ENCODE results near the gene MRPL53.
"Not testable (repeated sequence)": the region's sequence is repeated elsewhere in the genome, so short reads cannot be mapped to it uniquely, and the experiment has no call there.

MRPL53 gene

DNA sequence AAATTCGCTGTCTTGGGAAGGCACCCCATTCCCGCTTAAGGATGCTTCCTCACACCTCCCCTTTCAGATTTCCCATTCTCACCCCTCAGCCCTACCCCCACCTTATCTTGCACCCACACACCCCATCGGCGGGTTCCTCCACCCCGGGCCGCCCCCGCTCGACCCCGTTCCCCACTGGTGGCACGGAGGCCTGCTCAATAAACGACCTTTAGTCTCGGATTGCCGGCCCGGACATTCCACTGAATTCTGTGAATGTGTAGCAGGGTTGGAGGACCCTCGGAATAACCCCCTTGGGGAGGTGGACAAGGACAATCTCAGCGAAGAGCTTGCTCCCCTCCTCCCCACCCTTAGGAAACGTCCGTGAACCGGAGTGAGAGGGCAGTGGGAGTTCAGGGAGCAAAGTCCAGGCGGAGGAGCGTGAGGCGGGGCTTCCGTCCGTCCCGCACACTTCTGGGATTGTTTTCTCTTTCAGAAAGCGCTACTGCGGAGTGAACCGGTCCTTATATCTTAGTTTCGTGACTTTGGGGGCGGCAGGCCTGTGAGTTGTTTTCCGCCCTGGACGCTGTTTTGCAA, 29.8 kb upstream of the MRPL53 start:
- DNase-seq (ENCODE audit: low spot score), result peak; percentile 60

DNA sequence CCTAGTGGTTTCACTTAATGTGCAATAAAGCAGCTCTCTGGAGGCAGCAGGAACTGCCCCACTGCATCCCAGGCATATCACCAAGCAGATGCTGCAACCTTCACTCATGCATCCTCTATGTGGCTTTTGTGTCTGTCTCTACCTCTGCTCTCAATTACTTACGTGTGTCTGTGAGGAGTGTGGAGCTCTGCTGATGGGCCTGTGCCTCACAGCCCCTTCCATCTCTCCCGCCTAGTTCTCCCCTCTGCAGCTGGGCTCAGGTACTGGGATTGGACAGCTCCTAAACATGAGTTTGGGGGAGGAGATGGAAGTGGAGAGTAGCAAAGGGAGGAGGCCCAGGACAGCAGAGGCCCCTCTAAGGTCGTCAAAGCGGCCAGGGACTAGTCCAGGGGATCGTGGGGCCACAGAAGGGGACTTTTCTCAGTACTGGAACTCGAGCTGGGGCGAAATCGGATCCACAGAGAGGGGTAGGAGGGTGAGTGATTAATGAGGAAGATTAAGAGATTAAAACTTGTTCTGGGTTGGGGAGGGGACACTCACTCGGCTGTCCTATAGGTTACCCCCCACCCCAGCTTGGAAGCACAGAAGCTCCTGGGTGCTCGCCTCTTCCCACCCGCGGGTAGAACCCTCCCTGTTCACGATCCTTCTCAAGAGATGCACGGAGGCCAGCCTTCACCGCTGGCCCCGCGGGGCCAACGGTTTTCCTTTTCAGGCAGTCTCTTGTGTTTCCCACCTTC, 29.0 kb upstream of the MRPL53 start:
- no peak for DNase-seq (ENCODE audit: low spot score)

DNA sequence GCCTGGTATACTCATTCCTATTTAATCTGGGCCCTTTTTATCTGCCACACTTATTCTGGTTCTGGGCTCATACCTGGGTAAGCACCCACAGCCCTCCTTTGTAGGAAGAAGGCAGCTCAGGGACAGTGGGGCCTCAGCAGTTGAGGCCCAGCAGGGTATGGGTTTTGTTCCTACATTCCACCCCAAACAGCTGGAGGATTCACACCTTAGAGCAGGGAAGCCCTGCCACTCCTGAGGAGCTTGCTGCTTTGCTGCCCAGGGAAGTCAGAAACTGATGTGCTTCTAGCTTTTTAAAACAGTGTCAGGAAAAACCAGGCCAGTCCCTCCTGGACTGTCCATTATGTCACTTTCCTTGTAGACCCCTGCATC, 28.1 kb upstream of the MRPL53 start:
- DNase-seq (ENCODE audit: low spot score), result no peak

DNA sequence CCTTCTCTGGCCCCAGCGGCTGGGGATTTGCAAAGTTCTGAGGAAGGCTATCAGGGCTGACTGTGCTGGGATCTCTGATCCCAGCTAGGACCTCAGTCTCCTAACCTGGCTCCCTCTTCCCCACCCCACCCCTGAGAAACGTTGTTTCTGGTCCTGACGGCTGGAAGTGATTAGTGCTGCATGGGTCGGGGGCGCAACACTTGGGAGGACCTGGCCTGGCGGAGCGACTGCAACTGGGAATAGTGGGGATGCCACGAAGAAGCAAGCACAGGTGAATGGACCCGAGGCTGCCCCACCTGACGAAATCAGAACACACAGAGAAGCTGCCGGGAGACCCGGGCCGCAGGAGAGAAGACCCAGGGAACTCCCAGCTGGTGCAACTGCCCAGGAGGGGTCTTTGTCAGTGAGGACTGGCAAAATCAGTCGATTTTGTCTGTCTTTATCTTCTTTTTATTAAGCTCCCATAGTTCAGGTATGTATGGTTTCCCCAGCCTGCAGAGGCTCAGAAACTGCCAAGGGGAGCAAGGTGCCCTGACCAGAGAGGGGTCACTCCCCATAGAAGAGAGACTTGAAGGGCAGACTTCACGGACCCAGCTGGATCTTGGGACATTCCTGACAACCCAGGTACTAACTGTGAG, 27.6 kb upstream of the MRPL53 start:
- DNase-seq (ENCODE audit: low spot score), result no peak

DNA sequence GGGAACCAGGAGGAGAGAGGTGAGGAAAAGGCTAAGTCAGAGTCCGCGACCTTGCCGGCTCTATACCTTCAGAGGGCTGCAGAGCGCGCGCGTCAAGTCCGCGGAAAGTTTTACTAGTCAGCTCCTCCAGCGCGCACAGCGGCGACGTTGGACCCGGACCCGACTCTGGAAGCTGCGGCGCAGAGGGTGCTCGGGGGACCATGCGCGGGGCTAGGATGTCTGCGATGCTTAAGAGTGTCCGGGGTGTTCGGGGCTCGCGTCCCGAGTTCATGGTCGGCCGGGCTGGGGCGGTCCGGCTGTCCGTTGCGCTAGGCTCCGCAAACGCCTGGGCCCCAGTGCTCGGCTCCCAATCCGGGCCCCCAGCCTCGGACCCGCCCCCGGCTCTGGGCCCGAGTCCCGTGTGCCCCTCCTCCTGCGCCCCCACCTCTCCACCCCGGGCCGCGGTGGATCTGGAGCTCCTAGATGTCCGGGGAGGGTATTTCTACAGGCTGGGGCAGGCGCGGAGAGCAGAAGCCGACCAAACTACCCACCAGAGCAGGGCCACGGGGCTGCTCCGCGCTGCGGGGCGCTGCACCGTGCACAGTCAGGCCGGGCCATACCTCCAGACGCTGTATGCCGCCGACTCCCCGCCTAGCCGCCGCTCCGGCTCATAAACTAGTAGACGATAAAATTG, 26.9 kb upstream of the MRPL53 start, which contains the start of gene LBX2:
TSS of gene LBX2 (minus strand) at position 337 of the 673 bp plus-strand sequence. CDS start at position 271, 66 bp downstream.
- no peak for DNase-seq (ENCODE audit: low spot score)

DNA sequence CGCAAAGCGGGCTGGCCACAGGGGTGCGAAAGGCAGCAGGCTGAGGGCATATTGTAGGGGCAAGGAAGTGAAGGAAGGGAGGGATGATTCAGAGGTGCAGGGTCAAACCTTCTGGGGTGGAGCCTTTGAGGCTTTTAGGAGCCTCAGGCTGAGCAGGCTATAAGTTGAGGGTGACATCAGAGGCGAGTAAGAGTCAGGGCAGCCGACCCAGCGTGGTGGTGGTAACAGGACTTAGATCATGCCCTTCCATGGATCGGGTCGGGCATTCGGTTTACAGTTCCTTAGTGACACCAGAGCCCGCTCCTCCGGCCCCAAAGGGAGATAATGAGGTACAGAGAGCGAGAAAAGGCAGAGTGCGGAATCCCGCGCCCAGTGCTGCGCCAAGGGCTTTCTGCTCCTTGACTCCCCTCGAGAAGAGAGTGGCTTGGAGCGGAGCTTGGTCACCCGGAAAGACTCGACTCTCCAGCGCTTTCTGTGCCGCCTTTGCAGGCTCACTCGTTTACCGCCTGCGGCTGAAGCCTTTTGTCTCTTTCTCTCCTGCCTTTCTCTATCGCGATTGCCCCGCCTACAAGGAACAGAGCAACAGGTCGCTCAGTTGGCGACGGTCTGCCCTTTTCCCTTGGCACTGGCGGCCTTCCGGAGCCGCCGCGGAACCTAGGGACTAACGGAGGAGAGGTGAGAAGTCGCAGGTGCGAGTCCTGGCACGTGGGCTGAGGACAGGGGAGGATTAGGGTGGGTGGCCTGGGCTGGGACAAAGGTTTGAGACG, 26.2 kb upstream of the MRPL53 start:
- DNase-seq (ENCODE audit: low spot score), result peak; percentile 57

DNA sequence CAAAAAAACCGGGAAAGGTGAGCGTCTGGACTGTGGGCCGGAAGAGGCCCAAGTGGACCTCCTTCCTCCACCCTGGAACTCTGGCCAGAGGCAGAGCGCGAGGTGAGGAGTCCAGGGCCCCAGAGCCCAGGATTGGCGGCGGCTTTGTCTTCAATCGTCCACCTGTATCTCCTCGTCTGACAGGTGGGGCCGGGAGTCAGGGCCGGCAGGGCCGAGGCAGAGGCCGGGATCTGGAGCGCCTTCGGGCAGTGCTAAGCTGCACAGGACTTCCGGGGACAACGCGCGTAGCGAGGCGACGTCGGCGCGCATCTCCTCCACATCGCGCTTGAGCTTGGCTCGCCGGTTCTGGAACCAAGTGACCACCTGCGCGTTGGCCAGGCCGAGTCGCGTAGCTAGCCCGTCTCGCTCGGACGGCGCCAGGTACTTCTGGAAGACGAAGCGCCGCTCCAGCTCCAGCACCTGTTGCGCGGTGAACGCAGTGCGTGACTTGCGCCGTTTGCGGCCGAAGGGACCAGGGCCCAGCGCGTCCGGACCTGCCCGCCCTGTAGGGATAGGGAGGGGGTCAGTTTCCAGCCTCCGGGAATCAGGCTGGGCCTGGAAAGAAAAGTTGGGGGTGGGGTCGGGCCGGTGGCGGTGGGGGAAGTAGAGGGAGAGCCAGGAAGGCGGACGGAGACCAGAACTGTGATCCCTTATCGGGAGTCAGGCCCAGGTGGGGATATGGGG, 25.5 kb upstream of the MRPL53 start:
- DNase-seq (ENCODE audit: low spot score), result no peak

DNA sequence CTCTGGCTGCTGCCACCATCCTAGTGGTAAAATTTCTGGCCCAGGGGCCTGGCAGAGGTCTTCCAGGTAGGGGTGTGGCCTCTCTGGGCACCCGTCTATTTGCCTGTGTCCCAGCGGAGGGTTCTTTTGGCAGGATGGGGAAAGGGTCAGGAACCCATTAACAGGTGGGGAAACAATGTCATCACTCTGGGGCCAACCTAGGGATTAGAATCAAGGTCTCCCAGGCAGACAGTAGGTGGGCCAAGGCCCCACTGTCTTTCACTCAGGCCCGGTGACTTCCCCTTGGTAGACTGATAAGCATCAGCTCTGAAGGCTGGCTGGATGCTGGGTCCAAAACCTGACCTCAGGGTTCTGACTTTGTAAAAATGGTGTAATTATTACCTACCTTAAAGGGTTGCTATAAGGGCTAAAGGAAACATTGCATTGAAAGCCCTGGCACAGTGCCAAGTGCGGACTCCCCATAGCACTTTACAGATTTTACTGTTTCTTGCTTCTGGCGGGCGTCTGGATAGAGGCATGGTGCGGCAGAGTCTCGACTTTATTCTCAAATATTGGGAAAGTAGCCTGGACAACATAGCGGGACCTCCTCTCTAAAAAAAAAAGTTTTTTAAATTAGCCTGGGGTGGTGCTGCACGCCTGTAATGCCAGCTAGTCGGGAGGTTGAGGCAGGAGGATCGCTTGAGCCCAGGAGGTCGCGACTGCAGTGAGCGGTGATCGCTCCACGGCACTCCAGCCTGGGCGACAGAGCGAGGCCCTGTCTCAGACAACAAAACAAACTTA, 24.7 kb upstream of the MRPL53 start:
- DNase-seq (ENCODE audit: low spot score), result no peak

DNA sequence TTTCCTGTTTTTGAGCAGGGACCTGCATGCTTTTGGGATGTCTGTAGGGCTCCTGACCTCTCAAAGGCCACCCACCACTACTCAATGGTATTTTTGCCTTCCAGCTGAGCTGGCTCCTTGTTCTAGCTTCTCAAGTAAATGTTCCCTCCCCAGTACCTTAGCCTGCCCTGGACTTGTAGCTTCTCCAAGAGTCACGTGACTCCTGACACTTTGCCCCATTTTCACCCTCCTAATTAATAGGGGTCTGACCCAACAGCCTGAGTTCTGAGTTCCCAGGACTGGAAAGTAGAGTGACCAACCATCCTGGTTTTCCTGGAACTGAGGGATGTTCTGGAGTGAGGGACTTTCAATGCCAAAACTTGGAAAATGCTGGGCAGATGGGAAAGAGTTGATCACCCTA, 23.0 kb upstream of the MRPL53 start:
- no peak for DNase-seq (ENCODE audit: low spot score)

DNA sequence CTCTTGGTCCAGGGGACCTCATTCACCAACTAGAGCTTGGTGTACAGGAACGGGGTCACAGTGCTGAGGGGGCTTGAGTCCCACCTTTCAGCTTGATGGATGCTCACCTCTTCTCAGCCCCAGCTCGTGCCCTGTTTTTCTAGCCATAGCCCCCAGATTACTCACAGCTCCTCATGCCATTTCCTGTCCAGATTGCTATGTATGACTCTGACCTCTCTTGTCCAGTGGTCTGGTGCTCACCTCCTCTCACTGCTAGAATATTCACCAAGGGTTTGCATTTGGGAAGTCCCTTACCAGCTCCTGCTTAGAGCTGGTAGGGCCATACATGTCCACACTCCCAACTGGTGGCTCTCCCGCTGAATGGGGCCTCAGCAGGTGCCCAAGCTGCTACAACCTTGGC, 21.1 kb upstream of the MRPL53 start:
- DNase-seq (ENCODE audit: low spot score), result no peak

DNA sequence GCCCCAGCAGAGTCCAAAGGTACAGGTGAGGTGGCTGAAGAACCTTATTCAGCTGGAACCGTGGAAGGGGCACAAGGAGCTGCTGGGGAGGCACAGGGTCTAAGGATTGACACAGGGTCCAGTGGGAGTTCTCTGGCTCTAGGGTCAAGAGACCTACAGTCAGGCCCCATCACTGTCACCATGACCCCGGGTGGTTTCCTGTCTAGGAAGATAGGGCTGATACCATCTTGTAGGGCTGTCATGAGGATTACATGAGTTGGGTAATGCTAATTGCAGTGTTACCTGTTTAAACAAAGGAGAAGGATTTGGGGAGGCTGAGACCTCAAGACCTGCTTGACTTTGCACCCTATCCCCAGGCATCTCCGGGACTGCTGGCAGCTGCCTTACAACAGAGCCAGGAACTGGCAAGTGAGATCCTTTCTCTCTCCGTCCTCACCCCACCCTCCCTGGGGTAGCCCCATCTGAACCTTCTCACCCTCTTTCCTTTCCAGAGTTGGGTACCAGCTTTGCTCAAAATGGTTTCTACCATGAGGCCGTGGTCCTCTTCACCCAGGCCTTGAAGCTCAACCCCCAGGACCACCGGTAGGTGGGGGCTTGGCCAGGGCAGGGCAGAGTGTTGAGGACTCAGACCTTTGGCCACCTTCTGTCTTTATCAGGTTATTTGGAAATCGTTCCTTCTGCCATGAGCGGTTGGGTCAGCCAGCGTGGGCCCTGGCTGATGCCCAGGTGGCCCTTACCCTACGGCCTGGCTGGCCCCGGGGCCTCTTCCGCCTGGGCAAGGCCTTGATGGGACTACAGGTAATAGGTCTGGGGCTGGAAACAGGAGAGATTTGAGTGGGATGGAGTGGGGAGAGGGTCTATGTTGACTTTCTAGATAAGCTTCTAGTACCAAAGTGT, 19.4 kb upstream of the MRPL53 start:
- DNase-seq (ENCODE audit: low spot score), result no peak

DNA sequence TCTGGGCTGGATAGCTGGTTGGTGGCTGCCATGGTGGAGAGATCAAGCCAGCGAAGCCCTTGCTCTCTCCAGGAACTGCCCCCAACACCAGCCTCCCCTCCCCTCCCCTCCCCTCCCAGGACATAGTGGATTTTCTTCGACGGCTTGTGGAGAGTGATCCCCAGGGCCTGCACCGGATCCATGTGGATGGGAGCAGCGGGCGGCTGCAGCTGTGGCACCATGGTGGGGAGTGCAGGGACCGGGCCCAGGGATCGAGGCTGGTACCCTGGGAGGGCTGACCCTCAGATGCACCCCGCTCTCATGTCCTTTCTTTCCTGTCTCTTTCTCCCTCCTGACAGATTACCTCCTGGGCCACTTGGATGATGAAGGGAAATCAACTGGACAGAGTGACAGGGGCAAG, 17.4 kb upstream of the MRPL53 start:
- DNase-seq (ENCODE audit: low spot score), result no peak

DNA sequence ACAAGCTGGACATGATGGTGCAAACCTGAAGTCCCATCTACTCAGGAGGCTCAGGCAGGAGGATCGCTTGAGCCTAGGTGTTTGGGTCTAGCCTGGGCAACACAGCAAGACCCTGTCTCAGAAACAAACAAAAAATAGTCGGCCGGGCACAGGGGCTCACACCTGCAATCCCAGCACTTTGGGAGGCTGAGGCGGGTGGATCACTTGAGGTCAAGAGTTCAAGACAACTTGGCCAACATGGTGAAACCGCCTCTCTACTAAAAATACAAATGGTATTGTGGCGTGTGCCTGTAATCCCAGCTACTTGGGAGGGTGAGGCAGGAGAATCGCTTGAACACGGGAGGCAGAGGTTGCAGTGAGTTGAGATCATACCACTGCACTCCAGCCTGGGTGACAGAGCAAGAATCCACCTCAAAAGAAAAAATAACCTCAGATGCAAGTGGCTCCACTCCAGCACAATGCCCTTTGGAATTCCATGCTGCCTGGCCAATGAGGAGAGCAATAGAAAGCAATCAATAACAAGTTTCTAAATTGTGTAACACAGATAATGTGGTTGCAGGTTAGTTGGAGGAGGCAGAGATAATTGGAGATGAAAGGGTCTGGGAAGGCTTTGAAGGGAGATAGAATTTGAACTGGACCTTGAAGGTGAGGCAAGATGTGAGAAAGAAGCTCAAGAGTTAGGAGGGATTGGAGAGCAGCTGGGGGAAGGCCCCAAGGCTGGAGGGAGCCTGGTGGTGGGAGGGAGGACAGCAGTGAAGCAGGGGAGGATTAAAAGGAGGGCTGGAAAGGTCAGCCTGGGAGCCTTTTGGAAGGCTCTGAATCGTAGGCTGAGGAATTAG, 16.4 kb upstream of the MRPL53 start:
- DNase-seq (ENCODE audit: low spot score), result no peak

DNA sequence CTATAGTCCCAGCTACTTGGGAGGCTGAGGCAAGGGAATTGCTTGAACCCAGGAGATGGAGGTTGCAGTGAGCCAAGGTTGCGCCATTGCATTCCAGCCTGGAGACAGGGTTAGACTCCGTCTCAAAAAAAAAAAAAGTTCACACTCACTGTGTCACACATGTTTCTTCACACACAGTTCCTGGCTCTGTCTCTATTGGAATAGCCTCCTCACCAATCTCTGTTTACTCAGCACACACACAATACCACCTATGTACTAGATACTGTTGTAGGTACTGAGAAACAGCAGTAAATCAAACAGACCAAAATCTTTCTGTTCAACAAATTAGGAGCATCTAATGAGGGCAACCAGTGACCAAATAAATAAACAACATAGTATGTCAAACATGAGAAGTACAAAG, 13.7 kb upstream of the MRPL53 start:
- DNase-seq (ENCODE audit: low spot score), result no peak

DNA sequence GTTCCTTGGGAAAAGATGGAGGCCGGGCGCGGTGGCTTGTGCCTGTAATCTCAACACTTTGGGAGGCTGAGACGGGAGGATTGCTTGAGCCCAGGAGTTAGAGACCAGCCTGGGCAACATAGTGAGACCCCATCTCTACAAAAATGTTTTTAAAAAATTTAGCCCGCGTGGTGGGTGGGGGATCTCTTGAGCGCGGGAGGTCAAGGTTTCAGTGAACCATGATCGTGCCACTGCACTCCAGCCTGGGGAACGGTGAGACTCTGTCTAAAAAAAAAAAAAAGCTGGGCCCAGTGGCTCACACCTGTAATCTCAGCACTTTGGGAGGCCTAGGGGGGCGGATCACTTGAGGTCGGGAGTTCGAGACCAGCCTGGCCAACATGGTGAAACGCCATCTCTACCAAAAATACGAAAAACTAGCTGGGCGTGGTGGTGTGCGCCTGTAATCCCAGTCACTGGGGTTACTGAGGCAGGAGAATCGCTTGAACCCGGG, 11.2 kb upstream of the MRPL53 start:
- not testable (repeated sequence) for DNase-seq (ENCODE audit: low spot score)

DNA sequence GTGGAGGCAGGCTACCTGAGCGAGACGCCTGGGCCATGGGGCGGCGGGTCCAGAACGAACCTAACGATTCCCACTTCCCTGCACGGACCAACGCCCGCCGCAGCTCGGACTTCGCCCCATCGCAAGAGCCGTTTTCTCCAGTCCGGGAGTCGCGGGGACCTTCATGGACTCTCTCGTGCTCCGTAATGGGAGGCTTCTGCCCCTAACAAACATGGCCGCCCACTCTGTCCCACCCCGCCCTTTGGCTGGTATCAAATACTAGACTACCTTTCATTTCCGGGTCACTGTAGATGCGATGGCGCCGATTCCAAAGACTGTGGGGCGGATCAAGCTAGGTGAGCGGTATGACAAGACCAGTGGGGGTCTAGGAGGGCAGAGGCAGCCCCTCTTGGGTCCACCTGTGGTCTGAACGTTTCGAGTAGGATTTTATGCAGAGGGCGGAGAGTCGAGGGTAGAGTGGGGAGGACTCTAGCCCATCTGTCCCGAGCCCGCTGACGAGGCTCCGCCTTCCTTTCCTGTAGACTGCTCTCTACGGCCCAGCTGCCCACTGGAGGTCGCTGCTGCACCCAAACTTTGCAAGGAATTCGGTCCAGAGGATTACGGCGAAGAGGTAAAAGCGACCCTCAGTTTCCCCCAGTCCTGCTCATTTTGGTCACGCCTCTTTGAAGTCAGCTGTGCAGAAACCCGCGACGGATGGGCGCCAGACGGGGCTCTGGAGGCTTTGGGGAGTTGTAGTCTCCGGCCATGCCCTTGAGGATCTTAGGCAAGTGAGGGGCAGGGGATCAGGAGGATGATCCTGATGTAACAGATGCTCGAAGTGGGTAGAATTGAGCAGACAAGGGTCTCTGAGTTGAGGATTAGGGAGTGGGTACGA, 10.6 kb upstream of the MRPL53 start, which contains the start of the genes CCDC142 and TTC31:
TSS of gene CCDC142 (minus strand) at position 198 of the 874 bp plus-strand sequence. CDS start at position 37, 161 bp downstream.
TSS of gene TTC31 (plus strand) at position 281 of the 874 bp plus-strand sequence. CDS start at position 296, 15 bp downstream.
- DNase-seq (ENCODE audit: low spot score), result peak; percentile 98

Measured in SW480 (cell line).